Activated naive CD4-positive, alpha-beta T cell treated with anti-CD3 and anti-CD28 coated beads, Interleukin-2, amount 50 U/mL, for 24 hours (primary cell): ENCODE measurements around the gene URB1.

ENCODE experiments used
- H3K27ac Mint-ChIP-seq: one replicate; pipeline ENCODE4 v1.8.0; 2021; ENCODE audit warnings: mild to moderate bottlenecking, mixed read lengths
- H3K27me3 Mint-ChIP-seq: one replicate; pipeline ENCODE4 v1.8.0; 2021; ENCODE audit warnings: mixed read lengths
- H3K36me3 Mint-ChIP-seq: one replicate; pipeline ENCODE4 v1.8.0; 2021; ENCODE audit warnings: mixed read lengths
- H3K4me1 Mint-ChIP-seq: one replicate; pipeline ENCODE4 v1.8.0; 2021; ENCODE audit warnings: mixed read lengths
- H3K4me3 Mint-ChIP-seq: one replicate; pipeline ENCODE4 v1.8.0; 2021; ENCODE audit warnings: mild to moderate bottlenecking, mixed read lengths
- H3K9me3 Mint-ChIP-seq: one replicate; pipeline ENCODE4 v1.8.0; 2021; ENCODE audit warnings: mixed read lengths

The URB1 gene

GRCh38 chr21:32330784-32331311 lies 62.0 kb downstream of the URB1 start:
- Mint-ChIP-seq H3K27me3 (no peaks in the 10 kb centered on the region), H3K27ac (no peak overlapping the region), H3K36me3 (peaks cover 44% of the 10 kb centered on the region), H3K4me1 (no peaks in the 10 kb centered on the region), H3K4me3 (no peak overlapping the region), H3K9me3 (no peaks in the 10 kb centered on the region)

GRCh38 chr21:32329776-32330175 lies 63.0 kb downstream of the URB1 start:
- Mint-ChIP-seq H3K4me1 (no peaks in the 10 kb centered on the region), H3K4me3 (no peak overlapping the region), H3K36me3 (peaks cover 41% of the 10 kb centered on the region), H3K9me3 (no peaks in the 10 kb centered on the region), H3K27me3 (no peaks in the 10 kb centered on the region), H3K27ac (no peak overlapping the region)

GRCh38 chr21:32329331-32329730 lies 63.5 kb downstream of the URB1 start:
- Mint-ChIP-seq H3K27me3 (no peaks in the 10 kb centered on the region), H3K9me3 (no peaks in the 10 kb centered on the region), H3K4me3 (no peak overlapping the region), H3K36me3 (peaks cover 46% of the 10 kb centered on the region), H3K4me1 (no peaks in the 10 kb centered on the region), H3K27ac (no peak overlapping the region)

DNA sequence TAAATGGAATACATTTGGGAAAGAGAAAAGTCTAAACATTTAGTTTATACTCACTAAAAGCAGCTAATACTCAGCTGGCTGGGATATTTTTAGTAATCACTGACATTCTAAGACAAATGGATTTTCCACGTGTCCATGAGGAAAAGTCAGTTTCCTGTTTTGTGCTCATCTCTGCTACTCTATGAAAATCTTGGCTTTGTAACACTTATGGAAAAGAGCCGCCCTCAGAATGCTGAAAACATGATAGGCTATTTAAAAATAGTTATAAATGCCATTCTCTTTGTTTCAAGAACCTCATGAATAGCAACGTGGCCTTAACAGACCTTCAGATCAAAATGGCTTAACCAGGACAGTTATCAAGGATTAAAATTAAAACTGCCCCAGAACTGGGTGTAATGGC lies 64.2 kb downstream of the URB1 start:
- no peaks in the 10 kb centered on the region for H3K9me3 Mint-ChIP-seq
- H3K27ac Mint-ChIP-seq, result no peak overlapping the region
- no peaks in the 10 kb centered on the region for H3K4me1 Mint-ChIP-seq

DNA sequence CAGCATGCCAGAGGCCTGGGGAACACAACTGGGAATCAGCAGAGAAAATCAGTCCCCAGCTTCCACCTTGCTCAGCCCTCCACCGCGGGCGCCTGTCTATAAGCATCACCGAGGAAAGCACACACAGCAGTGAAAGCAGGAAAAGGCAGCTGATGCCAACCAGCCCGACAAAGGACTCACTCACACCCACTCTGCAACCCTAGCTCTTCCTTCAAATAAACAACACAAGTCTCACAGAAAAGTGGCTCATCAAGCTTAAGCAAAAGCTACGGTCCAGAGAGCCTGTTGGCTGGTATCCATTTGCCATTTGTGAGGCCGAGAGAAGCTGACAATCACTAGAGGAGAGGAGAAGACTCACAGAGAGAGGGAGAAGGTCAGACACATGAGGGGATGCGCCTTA lies 67.1 kb downstream of the URB1 start:
- H3K27me3 Mint-ChIP-seq, result no peaks in the 10 kb centered on the region
- H3K4me3 Mint-ChIP-seq, result no peak overlapping the region
- H3K36me3 Mint-ChIP-seq, result peaks cover 40% of the 10 kb centered on the region
- H3K4me1 Mint-ChIP-seq, result no peaks in the 10 kb centered on the region
- no peak overlapping the region for H3K27ac Mint-ChIP-seq
- no peaks in the 10 kb centered on the region for H3K9me3 Mint-ChIP-seq

More for the DNA sequence above, 64.2 kb downstream of the URB1 start:
- Mint-ChIP-seq H3K4me3 (no peak overlapping the region), H3K36me3 (peaks cover 48% of the 10 kb centered on the region), H3K27me3 (no peaks in the 10 kb centered on the region)

DNA sequence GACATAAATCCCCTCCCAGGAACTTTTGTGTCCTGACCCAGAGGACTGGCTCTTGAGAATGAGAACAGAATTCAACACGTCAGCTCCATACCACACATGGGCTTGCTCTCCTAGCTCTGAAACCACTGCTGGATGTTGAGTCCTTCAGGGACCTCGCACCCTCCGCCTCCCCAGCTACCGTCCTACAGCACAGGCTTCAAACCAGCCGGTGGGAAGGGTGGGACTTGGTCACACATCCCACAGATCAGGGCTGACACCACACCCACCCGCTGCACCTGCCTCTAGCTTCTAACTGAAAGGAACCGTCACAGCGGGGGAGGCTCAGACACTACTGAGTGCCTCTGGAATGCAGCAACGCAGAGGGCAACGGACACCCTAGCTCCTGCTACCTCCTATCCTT lies 70.1 kb downstream of the URB1 start:
- no peaks in the 10 kb centered on the region for H3K9me3 Mint-ChIP-seq
- no peak overlapping the region for H3K27ac Mint-ChIP-seq
- no peaks in the 10 kb centered on the region for H3K27me3 Mint-ChIP-seq
- H3K36me3 Mint-ChIP-seq, result peaks cover 34% of the 10 kb centered on the region
- no peak overlapping the region for H3K4me3 Mint-ChIP-seq
- H3K4me1 Mint-ChIP-seq, result no peaks in the 10 kb centered on the region

DNA sequence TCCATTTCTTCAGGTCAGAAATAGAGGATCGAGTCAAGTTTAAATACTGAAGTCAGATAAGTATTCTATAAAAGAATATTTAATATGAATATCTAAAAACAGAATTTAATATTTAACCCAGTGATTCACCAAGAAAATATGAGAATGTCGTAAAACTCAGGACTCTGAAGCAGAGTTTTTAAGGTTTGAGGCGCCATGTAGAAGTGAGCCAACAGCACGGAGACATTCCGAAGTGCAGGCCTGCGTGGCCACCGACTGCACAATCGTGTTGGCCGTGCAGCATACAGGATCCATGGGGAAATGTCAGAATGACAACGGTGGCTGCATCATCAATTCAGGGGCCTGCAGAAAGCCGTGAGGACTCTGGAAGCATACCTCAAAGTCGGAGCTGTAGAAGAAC lies 70.7 kb downstream of the URB1 start:
- Mint-ChIP-seq H3K36me3 (peaks cover 33% of the 10 kb centered on the region), H3K4me1 (no peaks in the 10 kb centered on the region), H3K4me3 (no peak overlapping the region), H3K27me3 (no peaks in the 10 kb centered on the region), H3K9me3 (no peaks in the 10 kb centered on the region), H3K27ac (no peak overlapping the region)

- Mint-ChIP-seq H3K36me3 (peaks cover 29% of the 10 kb centered on the region), H3K4me3 (no peak overlapping the region), H3K27me3 (no peaks in the 10 kb centered on the region), H3K4me1 (no peaks in the 10 kb centered on the region), H3K27ac (no peak overlapping the region), H3K9me3 (no peaks in the 10 kb centered on the region)
Measured at GRCh38 chr21:32321480-32321879, 71.3 kb downstream of the URB1 start.

- Mint-ChIP-seq H3K36me3 (peaks cover 29% of the 10 kb centered on the region), H3K9me3 (no peaks in the 10 kb centered on the region), H3K27ac (no peak overlapping the region), H3K27me3 (no peaks in the 10 kb centered on the region), H3K4me3 (no peak overlapping the region), H3K4me1 (no peaks in the 10 kb centered on the region)
Measured at GRCh38 chr21:32320726-32321125, 72.1 kb downstream of the URB1 start.

DNA sequence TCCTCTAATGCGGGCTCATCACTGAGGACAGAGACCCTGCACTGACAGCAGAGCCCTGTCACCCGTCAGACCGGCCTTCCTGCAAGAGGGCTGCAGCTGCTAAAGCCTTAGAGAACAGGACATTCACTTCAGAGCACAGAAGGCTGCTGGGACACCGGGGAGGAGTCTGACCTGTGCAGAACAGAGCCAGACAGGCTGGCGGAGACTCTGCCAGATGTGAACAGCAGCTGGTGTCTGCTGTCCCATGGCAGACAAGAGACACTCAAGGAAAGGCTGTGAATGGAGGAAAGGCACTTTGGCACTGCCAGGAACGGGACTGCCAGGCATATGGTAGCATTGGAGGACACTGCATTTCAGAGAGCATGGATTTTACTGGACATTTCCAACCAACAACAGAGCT lies 72.8 kb downstream of the URB1 start:
- Mint-ChIP-seq H3K4me3 (no peak overlapping the region), H3K27ac (no peak overlapping the region), H3K27me3 (no peaks in the 10 kb centered on the region), H3K4me1 (no peaks in the 10 kb centered on the region), H3K9me3 (no peaks in the 10 kb centered on the region), H3K36me3 (peaks cover 24% of the 10 kb centered on the region)

DNA sequence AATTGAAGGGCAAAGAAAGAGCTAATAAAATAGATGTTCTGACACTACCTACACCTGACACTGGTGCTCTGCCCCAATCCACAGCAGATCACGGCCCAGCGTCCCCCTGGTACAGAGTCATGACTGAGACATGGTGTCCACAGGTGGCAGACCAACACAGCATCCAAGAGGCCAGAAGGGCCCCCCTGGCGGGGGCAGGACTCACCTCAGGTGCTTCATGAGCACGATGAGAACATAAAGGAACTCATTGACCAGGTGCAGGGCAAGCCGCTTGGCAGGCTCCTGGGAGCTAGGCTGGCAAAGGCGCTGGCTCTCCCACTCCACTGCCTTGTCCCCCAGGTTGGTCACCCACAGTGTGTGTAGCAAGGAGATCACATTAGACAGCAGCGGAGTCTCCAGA lies 73.8 kb downstream of the URB1 start:
- H3K4me3 Mint-ChIP-seq, result no peak overlapping the region
- no peaks in the 10 kb centered on the region for H3K4me1 Mint-ChIP-seq
- H3K9me3 Mint-ChIP-seq, result no peaks in the 10 kb centered on the region
- H3K27me3 Mint-ChIP-seq, result no peaks in the 10 kb centered on the region
- no peak overlapping the region for H3K27ac Mint-ChIP-seq
- H3K36me3 Mint-ChIP-seq, result peaks cover 16% of the 10 kb centered on the region

- Mint-ChIP-seq H3K9me3 (no peaks in the 10 kb centered on the region), H3K27me3 (no peaks in the 10 kb centered on the region), H3K36me3 (peaks cover 14% of the 10 kb centered on the region), H3K4me1 (no peaks in the 10 kb centered on the region), H3K27ac (no peak overlapping the region), H3K4me3 (no peak overlapping the region)
Measured at GRCh38 chr21:32317726-32318125, 75.1 kb downstream of the URB1 start.

- Mint-ChIP-seq H3K27me3 (no peaks in the 10 kb centered on the region), H3K36me3 (peaks cover 14% of the 10 kb centered on the region), H3K4me1 (peaks cover 1% of the 10 kb centered on the region), H3K27ac (no peak overlapping the region), H3K4me3 (no peak overlapping the region), H3K9me3 (no peaks in the 10 kb centered on the region)
Measured at GRCh38 chr21:32316361-32317215, 76.2 kb downstream of the URB1 start.

- no peak overlapping the region for H3K27ac Mint-ChIP-seq
- H3K4me1 Mint-ChIP-seq, result peaks cover 9% of the 10 kb centered on the region
- no peak overlapping the region for H3K4me3 Mint-ChIP-seq
- no peaks in the 10 kb centered on the region for H3K27me3 Mint-ChIP-seq
- peaks cover 20% of the 10 kb centered on the region for H3K36me3 Mint-ChIP-seq
- H3K9me3 Mint-ChIP-seq, result no peaks in the 10 kb centered on the region
Measured at GRCh38 chr21:32315511-32316281, 77.1 kb downstream of the URB1 start.

DNA sequence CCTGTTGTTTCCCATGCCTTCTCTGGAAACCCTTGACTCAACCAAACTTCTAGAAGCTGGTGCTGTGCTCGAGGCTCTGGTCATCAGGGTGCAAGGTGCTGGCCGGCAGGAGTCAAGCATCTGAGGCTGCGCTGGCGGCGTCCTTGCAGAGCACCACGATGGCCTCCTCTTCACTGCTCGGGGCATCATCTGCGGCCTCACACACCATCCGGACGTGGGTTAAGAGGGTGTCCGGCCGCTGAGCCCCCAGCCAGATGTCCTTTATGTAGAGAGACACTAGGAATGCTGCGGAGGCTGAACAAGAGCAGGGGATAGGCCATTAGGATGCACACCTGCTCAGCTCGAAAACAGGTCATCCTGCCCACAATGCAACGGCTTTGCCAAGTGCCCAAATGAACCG lies 78.0 kb downstream of the URB1 start:
- H3K27me3 Mint-ChIP-seq, result no peaks in the 10 kb centered on the region
- no peak overlapping the region for H3K27ac Mint-ChIP-seq
- peaks cover 10% of the 10 kb centered on the region for H3K4me1 Mint-ChIP-seq
- H3K36me3 Mint-ChIP-seq, result peaks cover 20% of the 10 kb centered on the region
- no peaks in the 10 kb centered on the region for H3K9me3 Mint-ChIP-seq
- H3K4me3 Mint-ChIP-seq, result no peak overlapping the region

DNA sequence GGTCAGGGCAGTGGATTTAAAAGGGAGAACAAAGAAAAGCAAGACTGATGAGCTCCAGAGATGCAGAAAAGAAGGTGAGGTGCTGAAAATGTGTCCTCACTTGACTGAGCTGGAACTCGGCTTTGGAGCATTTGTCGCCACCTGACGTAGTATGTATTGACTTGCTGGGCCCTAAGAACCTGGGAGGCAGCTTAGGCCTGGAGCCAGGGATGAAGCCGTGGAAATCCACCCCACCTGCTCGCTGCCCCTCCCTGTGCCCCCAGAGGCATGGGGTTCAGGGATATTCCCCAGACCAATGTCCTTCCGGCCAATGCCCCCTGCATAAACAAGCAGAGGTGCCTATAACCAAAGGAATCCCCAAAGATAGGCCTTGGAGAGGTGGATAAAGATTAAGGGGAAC lies 79.8 kb downstream of the URB1 start:
- Mint-ChIP-seq H3K4me1 (peaks cover 10% of the 10 kb centered on the region), H3K27ac (no peak overlapping the region), H3K36me3 (peaks cover 9% of the 10 kb centered on the region), H3K9me3 (no peaks in the 10 kb centered on the region), H3K4me3 (no peak overlapping the region), H3K27me3 (no peaks in the 10 kb centered on the region)
